GM21786 (cell line): ENCODE measurements around the gene HMGXB3.

Source experiments
- ATAC-seq: cut with Tn5 transposase; IDR thresholded peaks from one replicate; pipeline ENCODE4 v1.9.1; 2021; ENCODE audit not compliant: unreplicated experiment

HMGXB3 gene, protein sequence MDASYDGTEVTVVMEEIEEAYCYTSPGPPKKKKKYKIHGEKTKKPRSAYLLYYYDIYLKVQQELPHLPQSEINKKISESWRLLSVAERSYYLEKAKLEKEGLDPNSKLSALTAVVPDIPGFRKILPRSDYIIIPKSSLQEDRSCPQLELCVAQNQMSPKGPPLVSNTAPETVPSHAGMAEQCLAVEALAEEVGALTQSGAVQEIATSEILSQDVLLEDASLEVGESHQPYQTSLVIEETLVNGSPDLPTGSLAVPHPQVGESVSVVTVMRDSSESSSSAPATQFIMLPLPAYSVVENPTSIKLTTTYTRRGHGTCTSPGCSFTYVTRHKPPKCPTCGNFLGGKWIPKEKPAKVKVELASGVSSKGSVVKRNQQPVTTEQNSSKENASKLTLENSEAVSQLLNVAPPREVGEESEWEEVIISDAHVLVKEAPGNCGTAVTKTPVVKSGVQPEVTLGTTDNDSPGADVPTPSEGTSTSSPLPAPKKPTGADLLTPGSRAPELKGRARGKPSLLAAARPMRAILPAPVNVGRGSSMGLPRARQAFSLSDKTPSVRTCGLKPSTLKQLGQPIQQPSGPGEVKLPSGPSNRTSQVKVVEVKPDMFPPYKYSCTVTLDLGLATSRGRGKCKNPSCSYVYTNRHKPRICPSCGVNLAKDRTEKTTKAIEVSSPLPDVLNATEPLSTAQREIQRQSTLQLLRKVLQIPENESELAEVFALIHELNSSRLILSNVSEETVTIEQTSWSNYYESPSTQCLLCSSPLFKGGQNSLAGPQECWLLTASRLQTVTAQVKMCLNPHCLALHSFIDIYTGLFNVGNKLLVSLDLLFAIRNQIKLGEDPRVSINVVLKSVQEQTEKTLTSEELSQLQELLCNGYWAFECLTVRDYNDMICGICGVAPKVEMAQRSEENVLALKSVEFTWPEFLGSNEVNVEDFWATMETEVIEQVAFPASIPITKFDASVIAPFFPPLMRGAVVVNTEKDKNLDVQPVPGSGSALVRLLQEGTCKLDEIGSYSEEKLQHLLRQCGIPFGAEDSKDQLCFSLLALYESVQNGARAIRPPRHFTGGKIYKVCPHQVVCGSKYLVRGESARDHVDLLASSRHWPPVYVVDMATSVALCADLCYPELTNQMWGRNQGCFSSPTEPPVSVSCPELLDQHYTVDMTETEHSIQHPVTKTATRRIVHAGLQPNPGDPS (N-terminal part only)

DNA sequence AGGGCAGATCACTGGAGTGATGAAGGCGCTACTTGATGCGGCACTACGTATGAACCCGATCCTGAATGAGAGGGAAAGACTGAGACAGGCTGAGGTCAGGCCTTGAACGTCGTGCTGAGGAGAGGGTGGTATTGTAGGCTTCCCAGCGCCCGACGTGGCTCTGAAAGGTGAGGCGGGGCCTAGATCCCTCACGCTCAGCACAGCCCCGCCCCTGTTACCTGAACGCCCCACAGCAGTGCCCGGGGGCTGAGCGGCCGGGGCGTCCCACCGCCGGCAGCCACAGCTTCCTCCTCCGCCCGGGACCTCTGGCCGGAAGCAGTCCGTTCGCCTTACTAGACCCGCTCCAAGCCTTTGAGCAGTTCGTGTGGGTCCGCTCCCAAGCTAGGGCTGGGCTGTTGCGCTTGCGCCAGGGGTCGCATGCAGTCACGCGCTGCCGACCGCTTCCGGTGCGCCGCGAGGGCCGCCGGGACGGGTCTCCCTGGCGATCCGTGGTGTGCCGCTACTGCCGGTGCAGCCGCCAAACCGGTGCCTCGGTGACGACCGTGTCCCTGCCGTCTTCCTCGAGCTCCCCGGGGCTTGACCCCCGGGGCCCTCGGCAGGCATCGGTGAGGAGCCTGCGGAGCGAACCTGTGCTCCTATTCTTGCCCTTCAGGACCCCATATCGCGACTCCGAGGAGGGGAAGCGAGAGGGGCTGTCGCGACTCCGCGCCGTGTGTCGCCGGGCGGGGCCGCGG is at the start of gene HMGXB3, which contains the start of gene TIGD6:
HMGXB3 (plus strand) TSS at position 484 of the 734 bp plus-strand sequence. CDS start 4,114 bp downstream, outside the sequence.
TIGD6 (minus strand) TSS at position 399 of the 734 bp plus-strand sequence. CDS start 4,306 bp downstream, outside the sequence.
- ATAC-seq: peak; percentile 83

DNA sequence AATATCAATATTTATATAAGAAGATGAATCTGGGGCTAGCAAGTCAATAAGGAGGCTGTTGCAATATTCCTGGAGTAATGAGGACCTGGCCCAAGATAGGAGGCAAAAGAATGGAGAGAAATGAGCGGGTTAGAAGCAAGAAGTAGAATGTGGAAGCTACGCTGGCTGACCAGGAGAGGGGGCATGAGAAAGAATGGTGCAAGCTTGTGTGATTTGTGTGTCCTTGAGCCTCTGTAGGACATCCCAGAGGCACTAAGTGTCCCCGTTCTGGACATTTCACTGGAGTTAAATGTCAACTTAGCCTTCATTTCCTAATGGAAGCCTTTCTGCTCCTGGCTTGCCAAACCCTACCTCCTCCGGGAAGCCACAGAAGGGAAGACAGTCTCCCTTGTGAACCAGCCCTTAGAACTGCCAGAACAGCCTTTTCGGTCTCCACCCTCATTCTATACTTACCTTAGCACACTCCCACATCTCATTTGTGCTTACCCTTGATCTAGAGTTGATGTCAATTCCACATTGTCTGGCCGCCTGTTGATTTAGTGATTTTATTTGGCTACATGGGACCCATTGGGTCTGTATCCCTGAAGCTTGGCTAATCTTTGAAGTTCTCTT is 49.3 kb upstream of the HMGXB3 start:
- no peak for ATAC-seq

DNA sequence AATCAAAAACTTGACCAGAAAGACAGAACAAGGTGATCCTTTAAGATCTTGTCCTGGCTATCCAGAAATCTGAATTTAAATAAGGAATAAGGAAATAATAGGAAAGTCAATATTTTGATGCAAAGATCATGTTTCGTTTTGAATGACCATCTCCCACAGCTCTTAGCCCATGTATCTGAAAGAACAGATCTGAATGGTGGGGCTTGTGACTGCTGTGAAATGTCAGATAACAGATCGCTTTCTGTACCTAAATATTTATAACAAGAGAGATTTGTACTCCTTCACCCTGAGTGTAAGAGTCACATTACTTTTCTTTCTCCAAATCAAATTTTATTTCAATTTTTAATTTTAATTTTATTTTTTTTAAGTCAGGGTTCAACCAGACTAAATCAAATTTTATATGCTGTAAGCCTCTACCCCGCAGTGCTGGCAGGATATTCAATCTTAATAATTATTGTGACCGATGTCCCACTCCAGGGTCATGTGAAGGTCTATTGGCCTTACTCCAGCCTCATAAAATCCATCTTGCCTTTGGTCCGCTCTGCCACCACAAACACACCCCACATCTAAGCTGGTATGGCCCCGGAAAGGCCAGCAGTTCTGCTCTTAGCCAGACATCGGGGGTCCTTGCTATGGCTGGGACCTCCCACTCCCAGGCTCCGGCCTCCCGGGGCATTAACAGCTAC is 47.0 kb upstream of the HMGXB3 start:
- no peak for ATAC-seq

DNA sequence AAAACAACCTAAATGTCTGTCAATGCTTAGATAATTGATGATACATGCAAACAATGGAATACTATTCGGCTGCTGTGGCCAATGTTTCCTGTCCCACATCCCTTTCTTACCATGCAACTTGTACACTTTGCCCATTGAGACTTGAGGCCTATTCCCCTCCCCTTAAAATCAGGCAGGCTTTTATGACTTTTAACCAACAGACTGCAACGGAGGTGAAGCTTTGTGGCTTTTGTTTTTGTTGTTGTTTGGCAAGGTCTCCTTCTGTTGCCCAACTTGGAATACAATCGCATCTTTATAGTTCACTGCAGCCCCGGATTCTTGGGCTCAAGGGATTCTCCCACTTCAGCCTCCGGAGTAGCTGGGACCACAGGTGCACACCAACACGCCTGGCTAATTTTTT is 45.7 kb upstream of the HMGXB3 start:
- no peak for ATAC-seq

DNA sequence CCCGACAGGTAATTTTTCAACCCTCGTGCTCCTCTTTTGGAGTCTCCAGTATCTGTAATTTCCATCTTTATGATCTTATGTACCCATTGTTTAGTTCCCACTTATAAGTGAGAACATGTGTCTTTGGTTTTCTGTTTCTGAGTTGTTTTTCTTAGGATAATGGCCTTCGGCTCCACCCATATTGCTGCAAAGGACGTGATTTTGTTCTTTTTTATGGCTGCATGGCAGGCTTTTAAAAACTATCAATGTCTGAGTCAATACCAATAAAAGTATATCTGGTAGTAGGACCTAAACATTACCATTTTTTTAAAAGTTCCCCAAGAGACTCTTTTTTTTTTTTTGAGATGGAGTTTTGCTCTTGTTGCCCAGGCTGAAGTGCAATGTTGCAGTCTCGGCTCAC is 43.9 kb upstream of the HMGXB3 start:
- no peak for ATAC-seq

DNA sequence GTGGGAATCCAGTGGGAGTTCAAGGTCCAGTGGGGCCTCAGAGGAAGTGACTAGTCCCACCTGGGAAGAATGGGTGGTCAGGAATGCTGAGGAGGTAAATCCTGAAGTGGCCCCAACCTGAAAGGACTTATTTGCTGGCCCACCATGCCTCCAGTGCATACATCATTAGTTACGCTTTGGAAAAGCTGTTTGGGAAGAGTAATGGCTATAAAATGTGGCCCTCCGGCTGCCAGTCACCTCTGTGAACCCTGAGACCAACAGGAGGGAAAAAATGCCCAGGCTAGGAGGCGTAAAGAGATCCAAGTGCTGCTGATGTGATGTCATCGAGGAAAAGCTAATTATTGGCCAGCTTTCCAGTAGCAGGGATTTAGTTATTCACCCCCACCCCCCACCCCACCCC is 42.7 kb upstream of the HMGXB3 start:
- ATAC-seq: no peak

DNA sequence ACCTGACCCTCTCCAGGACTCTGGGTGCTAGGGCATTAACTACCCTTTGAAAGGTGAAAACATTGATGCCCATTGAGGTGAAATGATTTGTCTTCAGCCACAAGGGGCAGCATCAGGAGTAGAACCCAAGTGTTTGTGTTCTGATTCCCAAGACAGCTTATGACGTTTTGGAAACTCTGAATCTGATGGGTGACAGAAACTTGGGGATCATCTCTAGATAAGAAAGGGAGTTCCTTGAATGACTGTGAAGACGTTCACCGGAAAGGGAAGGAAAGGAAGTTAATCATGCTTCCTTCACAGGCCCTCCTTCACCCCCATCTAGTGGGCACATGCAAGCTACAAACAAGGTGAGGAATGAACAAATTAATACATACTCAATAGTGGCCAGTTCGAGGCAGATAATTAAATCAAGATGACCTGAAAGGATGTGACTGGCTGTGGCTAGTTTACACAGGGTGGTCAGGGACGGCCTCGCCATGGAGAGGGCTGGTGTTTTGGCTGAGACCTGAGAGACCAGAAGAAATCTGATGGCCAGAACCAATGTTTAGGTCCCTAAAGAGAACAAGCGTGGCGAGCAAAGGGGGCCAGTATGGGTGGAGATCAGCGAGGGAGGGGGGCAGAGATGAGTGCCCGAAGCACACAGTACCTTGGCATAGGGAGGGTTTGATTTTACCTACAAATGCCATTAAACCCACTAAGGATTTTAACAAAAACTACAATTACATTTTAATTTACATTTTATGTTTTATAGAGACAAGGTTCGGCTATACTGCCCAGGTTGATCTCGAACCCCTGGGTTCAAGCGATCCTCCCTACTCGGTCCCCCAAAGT is 40.9 kb upstream of the HMGXB3 start:
- ATAC-seq: peak; percentile 20

DNA sequence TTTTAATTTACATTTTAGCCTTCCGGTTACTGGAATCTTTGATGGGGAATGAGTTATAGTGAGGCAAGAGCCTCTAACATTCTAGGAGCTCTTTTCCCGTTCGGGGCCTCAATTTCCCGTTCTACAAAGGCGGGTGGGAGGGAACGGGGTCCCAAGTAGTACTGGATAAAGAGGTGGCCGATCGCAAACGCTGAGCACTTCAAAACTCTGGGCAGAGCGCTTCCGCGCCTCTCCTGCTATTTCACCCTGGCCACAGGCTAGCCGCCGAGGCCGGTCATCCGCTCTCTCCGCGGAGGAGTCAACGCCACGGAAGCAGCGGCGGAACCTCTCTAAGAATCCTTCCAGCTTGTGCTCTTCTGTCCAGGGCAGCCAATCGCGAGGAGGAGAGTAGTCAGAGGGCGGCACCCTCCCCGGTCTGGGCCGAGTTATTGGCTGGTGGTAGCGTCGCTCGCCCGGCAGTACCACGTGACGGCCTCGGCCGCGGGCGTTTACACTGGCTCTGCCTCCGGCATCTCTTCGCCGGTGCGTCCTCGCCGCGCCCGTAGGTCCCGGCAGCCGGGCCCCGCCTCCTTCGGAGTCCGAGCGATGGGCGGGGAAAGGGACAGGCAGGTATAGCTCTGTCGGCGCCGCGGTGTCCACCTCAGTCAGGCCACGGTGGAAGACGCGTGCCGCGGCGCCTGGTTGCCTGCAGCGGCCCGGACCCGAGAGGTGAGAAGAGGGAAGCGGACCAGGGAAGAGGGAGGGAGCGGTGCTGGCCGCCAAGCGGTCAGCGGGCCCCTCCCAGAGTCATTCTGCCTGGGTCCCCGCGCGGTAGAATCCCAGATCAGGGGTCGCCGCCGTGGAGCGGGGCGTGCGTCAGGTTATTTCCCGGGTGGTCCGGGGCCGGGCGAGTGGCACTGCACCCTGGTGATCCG is 40.0 kb upstream of the HMGXB3 start, which contains the start of gene SLC26A2:
SLC26A2 (plus strand) TSS at position 487 of the 914 bp plus-strand sequence. CDS start 16,895 bp downstream, outside the sequence.
- peak; percentile 98 for ATAC-seq

DNA sequence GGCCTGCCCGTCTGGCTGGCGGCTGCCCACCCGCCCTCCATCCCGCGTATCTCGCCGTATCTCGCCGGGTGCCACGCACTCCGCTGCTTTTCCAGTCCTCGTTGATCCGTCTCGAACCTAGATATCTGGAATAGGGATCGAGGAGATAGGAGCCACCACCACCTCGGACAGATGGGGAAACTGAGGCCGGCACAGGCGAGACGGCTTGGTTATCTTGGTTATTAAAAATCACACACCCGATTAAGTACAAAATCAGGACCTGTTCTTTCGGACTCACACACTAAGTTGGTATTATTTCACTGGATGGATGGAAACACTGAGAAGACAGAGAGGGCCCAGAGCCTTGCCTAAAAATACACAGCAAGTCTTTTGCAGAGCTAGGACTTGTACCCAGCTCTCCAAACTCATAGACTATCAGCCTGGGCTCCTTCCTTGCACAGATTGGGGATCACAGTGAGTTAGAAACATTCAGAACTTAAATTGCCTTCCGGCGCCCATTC is 39.3 kb upstream of the HMGXB3 start:
- no peak for ATAC-seq

DNA sequence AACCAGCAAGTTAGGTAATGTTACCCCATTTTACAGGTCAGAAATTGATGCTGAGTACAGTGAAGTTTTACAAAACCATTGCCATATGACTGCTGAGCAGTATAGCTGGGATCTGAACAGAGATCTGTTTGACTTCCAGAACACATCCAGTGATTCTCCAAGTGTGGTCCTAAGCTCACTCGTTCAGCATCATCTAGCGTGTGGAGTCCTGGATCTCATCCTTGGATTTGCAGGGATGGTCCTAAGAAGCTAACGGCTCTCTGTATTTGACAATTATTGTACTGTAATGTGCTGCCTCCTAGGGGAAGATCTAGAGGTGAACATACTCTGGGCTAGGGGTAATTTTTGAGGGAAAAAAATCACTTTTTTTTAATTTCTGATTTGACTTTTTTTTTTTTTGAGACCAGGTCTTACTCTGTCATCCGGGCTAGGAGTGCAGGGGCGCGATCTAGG is 38.6 kb upstream of the HMGXB3 start:
- no peak for ATAC-seq

DNA sequence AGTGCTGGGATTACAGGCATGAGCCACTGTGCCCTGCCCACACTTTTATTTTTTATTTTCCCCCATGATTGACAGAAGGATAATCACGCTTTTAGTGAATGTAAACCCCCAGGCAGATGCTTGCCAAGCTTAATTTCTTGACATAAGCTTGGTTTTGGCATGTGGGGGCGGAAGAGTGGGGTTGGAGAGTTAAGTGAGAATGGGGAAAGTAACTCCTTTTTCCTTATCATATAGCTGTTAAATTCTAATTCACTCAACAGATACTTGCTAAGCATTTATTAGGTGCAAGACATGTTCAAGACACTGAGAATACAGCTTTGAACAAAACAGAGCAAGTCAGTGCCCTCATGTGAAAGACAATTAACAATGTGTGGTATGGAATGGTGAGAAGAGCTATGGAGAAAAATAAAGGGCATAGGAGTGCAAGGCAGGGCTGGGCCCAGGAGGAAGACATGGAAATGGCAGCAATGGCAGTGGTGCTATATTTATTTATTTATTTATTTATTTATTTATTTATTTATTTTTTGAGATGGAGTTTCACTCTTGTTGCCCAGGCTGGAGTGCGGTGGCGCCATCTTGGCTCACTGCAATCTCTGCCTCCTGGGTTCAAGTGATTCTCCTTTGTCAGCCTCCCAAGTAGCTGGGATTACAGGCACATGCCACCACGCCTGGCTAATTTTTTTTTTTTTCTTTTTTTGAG is 37.8 kb upstream of the HMGXB3 start:
- ATAC-seq: no peak

DNA sequence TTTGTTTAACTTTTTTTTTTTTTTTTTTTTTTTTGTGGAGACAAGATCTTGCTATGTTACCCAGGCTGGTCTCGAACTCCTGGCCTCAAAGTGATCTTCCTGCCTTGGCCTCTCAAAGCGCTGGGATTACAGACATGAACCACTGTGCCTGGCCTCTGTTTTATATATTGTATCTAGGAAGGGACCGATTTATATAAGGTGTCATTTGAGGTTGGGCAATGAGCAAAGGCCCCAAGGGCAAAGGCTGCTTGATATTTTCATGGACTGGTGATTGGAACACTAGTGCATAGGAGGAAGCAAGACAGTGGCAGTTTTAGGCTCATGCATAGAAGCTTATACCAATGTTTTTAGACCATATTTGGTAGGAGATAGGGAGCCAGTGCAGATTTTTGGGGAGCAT is 36.8 kb upstream of the HMGXB3 start:
- no peak for ATAC-seq

DNA sequence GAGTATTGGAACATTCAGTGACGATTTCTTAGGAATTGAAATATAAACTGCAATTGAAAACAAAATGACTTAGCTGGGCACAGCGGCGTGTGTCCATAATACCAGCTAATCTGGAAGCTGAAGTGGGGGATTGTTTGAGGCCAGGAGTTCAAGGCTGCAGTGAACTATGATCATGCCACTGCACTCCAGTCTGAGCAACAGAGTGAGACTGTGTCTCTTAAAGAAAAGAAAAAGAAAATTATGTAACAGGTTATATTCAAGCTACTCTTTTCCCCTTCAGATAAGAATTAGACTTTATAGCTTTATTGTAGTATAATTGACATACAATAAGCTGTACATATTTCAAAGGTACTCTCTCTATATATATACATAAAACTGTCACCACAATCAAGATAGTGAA is 33.6 kb upstream of the HMGXB3 start:
- ATAC-seq: no peak

DNA sequence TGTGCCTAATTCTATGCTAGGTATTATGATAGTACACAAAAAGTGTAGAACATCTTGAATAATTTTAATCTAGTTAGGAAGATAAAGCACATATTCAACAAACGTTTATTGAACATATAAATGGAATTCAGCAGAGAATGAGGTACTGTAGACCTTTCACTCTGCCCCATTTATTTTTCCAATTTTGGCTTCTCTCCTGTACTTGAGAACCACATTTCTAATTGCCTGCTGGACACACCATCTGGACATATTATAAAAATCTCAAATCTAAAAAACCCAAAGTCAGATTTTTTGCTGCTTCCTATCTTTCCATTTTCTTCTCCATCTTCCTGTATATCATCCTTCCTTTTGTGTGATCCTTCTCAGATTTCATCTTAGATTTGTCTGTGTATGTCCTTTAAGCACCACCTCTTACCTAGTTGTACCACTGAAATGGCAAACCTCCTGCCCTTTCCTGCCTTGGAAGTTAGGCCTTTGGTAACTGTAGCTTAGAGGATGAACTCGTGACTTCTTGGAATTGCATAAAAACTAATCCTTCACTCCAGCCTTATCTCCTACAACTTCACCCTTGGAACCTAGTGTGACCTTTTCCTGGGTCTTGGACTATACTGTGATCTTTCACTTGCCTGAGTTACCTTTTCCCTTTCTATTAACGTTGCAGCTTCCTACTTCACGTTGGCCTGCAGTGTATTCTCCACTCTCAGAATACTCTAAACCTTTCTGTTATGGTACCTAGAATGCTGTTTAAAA is 31.2 kb upstream of the HMGXB3 start:
- no peak for ATAC-seq

DNA sequence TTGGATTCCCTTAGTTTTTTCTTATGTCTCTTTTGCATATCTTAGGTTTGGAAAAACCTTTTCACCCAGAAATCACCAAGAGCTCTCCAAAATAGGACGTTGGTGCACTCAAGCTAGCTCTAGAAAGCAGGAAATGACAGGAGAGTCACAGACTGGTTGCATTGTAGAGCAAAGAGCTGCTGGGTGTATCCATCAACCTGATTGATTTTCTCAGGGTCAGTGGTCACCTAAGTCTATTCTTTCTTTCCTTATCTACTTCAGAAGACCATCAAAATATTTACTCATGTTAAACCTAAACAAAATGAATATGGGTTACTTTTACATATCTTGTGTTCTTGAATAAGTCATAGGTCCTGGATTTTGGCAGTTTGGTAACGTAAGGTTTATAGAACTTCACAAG is 25.1 kb upstream of the HMGXB3 start:
- no peak for ATAC-seq

DNA sequence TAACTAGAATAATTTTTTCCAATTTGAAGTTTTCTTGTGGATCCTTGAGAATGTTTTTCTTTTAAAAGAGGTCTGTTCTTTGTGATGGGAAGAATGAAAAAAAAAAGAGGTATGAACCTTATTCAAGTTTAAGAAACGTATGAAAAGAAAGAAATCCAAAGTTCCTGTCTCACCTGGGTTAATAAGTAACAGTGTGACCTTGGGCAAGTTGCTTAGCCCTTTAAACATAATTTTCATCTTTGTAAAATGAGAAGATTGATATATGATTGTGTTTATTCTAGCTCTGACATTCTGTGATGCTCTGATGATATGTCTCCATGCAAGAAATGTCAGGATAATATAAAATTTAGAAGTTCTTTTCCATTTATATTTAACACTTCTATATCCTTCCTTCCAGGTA is 20.6 kb upstream of the HMGXB3 start:
- ATAC-seq: no peak
